Astrocyte (in vitro differentiated cells and primary cell): ENCODE measurements around the gene SPIN2B. TPM values are rescaled to one million over a fixed set of nuclear protein-coding genes. Genes with fewer than 3 reads are reported as not detected.

Experiments used
- DNase-seq: peaks from one replicate; pipeline ENCODE4 v3.0.0-alpha.2; 2010; ENCODE audit warnings: low read depth
- FAIRE-seq: peaks from 2 replicates; lab custom pipeline; 2011; peaks lifted over from hg19 to GRCh38; lab: Jason Lieb, UNC
- H2AFZ ChIP-seq: 2 replicates; pipeline ENCODE4 v1.6.0; 2012; ENCODE audit warnings: low read depth, low read length, inconsistent platforms
- H3K27ac ChIP-seq: 2 replicates; pipeline ENCODE4 v1.5.1; 2011; ENCODE audit warnings: low read depth, low read length, inconsistent platforms
- H3K27me3 ChIP-seq: 2 replicates; pipeline ENCODE4 v1.6.0; 2011; ENCODE audit warnings: low read length, inconsistent platforms; ENCODE audit not compliant: insufficient read depth
- H3K36me3 ChIP-seq: 2 replicates; pipeline ENCODE4 v1.5.1; 2011; ENCODE audit warnings: low read length, inconsistent platforms; ENCODE audit not compliant: insufficient read depth
- H3K4me1 ChIP-seq: 2 replicates; pipeline ENCODE4 v1.5.1; 2011; ENCODE audit warnings: low read length, inconsistent platforms; ENCODE audit not compliant: insufficient read depth
- H3K4me2 ChIP-seq: 2 replicates; pipeline ENCODE4 v1.6.0; 2012; ENCODE audit warnings: low read length, inconsistent platforms
- H3K4me3 ChIP-seq: 2 replicates; pipeline ENCODE4 v1.5.1; 2011; ENCODE audit warnings: low read depth, mild to moderate bottlenecking, low read length, inconsistent platforms; ENCODE audit not compliant: insufficient read depth
- H3K79me2 ChIP-seq: 2 replicates; pipeline ENCODE4 v1.6.0; 2012; ENCODE audit warnings: mild to moderate bottlenecking, low read length, inconsistent platforms; ENCODE audit not compliant: insufficient read depth
- H3K9ac ChIP-seq: 2 replicates; pipeline ENCODE4 v1.6.0; 2012; ENCODE audit warnings: mild to moderate bottlenecking, low read length, inconsistent platforms
- H3K9me3 ChIP-seq: 2 replicates; pipeline ENCODE4 v1.5.1; 2012; ENCODE audit warnings: low read depth, mild to moderate bottlenecking, low read length, inconsistent platforms; ENCODE audit not compliant: insufficient read depth
- H4K20me1 ChIP-seq: 2 replicates; pipeline ENCODE4 v1.6.0; 2012; ENCODE audit warnings: low read length, inconsistent platforms; ENCODE audit not compliant: insufficient read depth
- H3K27ac Mint-ChIP-seq: one replicate; pipeline ENCODE4 v1.8.0; 2021; ENCODE audit warnings: mild to moderate bottlenecking, mixed read lengths; ENCODE audit not compliant: unreplicated experiment
- H3K27me3 Mint-ChIP-seq: one replicate; pipeline ENCODE4 v1.8.0; 2021; ENCODE audit warnings: low read depth, mixed read lengths; ENCODE audit not compliant: unreplicated experiment
- H3K36me3 Mint-ChIP-seq: one replicate; pipeline ENCODE4 v1.8.0; 2021; ENCODE audit warnings: low read depth, mixed read lengths; ENCODE audit not compliant: unreplicated experiment
- H3K4me1 Mint-ChIP-seq: one replicate; pipeline ENCODE4 v1.8.0; 2021; ENCODE audit warnings: low read depth, mixed read lengths; ENCODE audit not compliant: unreplicated experiment
- H3K4me3 Mint-ChIP-seq: one replicate; pipeline ENCODE4 v1.8.0; 2021; ENCODE audit warnings: mild to moderate bottlenecking, moderate library complexity, mixed read lengths; ENCODE audit not compliant: unreplicated experiment
- H3K9me3 Mint-ChIP-seq: one replicate; pipeline ENCODE4 v1.8.0; 2021; ENCODE audit warnings: mild to moderate bottlenecking, mixed read lengths; ENCODE audit not compliant: unreplicated experiment
- EZH2 ChIP-seq: IDR thresholded peaks from 2 replicates; pipeline ENCODE4 v1.6.1; 2012; ENCODE audit warnings: mild to moderate bottlenecking, low read length, inconsistent platforms; ENCODE audit not compliant: insufficient read depth
- total RNA-seq: library from RNA; stranded (reverse); gene quantifications from 2 replicates; pipeline ENCODE4 v1.2.1, GENCODE V29; 2021
- TF ChIP-seq, protein P1 (sequence below): IDR thresholded peaks from 2 replicates; pipeline ENCODE4 v1.5.1; 2011; ENCODE audit warnings: low read depth, mild to moderate bottlenecking, inconsistent platforms, low read length, moderate library complexity; ENCODE audit not compliant: insufficient read depth

Gene SPIN2B
- total RNA-seq, 1 donor from 2014 or later = 13.0 TPM

DNA sequence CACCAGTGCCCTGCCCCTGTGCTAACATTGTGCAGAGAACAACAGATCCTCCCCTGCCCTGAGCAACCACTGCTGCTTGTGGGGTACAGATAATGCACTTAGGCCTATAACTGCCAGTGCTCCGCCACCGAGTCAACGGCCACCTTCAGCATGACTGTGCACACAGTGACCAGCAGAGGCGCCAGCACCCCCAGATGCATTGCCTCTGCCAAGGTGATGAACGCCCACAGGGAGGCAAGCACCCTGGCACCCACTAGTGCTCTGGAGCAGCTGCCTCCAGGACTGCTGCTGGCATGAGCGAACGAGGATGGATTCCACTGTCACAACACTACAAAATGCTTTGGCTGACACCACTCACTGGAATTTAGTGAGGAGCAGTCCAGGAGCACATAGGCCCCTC lies 38.2 kb downstream of the SPIN2B start:
- Mint-ChIP-seq H3K4me3 (no peak overlapping the region), H3K4me1 (no peaks in the 10 kb centered on the region), H3K9me3 (no peaks in the 10 kb centered on the region), H3K27ac (no peak overlapping the region), H3K27me3 (no peaks in the 10 kb centered on the region), H3K36me3 (peaks cover 19% of the 10 kb centered on the region)
- Histone ChIP-seq H4K20me1 (no peaks in the 10 kb centered on the region), H3K4me1 (no peaks in the 10 kb centered on the region), H3K27ac (no peak overlapping the region), H2AFZ (no peak overlapping the region), H3K4me2 (no peak overlapping the region), H3K4me3 (no peak overlapping the region), H3K79me2 (no peaks in the 10 kb centered on the region), H3K36me3 (no peaks in the 10 kb centered on the region), H3K27me3 (no peaks in the 10 kb centered on the region), H3K9ac (no peak overlapping the region), H3K9me3 (no peaks in the 10 kb centered on the region)
- DNase-seq = no peak
- TF ChIP-seq, protein P1, sequence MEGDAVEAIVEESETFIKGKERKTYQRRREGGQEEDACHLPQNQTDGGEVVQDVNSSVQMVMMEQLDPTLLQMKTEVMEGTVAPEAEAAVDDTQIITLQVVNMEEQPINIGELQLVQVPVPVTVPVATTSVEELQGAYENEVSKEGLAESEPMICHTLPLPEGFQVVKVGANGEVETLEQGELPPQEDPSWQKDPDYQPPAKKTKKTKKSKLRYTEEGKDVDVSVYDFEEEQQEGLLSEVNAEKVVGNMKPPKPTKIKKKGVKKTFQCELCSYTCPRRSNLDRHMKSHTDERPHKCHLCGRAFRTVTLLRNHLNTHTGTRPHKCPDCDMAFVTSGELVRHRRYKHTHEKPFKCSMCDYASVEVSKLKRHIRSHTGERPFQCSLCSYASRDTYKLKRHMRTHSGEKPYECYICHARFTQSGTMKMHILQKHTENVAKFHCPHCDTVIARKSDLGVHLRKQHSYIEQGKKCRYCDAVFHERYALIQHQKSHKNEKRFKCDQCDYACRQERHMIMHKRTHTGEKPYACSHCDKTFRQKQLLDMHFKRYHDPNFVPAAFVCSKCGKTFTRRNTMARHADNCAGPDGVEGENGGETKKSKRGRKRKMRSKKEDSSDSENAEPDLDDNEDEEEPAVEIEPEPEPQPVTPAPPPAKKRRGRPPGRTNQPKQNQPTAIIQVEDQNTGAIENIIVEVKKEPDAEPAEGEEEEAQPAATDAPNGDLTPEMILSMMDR = no peak
- no peak for TF ChIP-seq EZH2
- FAIRE-seq = no peak

DNA sequence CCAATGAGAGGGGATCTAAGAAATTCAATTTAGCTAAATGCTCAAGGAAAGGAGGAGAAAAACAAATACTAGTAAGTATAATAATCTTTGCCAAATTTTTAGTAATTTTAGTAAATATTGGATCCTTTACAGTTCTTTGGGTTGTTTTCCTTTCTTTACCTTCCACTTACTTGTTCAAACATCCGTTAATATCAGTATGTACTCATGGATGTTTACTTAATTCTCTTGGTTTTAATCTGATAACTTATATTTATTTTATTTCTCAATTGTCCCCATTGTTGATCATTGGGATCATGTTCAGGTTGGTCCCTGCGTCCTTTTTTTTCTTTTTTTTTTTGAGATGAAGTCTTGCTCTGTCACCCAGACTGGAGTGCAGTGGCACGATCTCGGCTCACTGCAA lies 46.9 kb downstream of the SPIN2B start:
- Histone ChIP-seq H3K4me1 (no peaks in the 10 kb centered on the region), H3K36me3 (no peaks in the 10 kb centered on the region), H3K9ac (no peak overlapping the region), H3K9me3 (no peaks in the 10 kb centered on the region), H3K79me2 (no peaks in the 10 kb centered on the region), H3K27ac (no peak overlapping the region), H2AFZ (no peak overlapping the region), H4K20me1 (no peaks in the 10 kb centered on the region), H3K27me3 (no peaks in the 10 kb centered on the region), H3K4me3 (no peak overlapping the region), H3K4me2 (no peak overlapping the region)
- H3K9me3 Mint-ChIP-seq = no peaks in the 10 kb centered on the region
- no peak for DNase-seq
- FAIRE-seq = no peak
- TF ChIP-seq, protein P1 = no peak
- no peak for TF ChIP-seq EZH2
- no peak overlapping the region for H3K27ac Mint-ChIP-seq
- H3K27me3 Mint-ChIP-seq = no peaks in the 10 kb centered on the region
- H3K4me1 Mint-ChIP-seq = no peaks in the 10 kb centered on the region
- H3K4me3 Mint-ChIP-seq = no peak overlapping the region
- no peaks in the 10 kb centered on the region for H3K36me3 Mint-ChIP-seq

DNA sequence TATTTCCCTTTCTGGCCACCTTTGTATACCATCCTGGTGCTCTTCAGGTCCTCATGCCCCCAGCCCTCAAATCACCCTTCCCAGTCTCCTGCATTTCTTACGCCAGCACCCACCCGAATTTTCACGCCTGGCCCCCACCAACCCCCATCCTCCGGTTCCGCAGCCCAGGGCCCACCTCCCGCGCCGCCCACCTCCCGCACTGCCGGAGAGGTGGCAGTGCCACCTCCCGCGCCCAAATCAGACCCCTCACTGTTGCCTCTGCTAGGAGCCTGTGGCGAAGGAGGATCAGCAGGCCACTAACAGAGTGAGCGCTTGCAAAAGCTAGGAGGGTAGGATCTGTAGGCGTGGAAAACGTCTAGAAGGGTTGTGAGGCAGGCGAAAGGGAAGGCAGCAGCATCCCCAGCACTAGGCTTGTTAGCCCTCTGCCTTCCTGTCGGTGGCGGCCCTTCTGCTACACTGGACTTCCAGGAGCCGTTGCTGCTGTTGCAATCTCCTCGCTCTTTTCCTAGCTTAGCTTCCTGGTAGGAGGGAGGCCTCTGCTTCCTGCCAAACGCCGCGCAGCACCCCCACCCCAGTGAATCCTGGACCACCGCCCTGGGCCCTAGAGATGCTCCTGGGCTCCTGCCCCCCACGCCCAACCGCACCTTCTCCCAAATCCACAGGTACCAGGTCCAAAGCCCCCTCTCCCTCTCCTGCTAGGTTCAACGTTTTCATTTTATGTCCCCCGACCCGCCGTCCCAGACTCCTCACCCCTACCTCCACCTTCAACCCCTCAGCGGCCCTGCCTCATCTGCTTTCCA lies 51.0 kb downstream of the SPIN2B start:
- Mint-ChIP-seq H3K4me3 (no peak overlapping the region), H3K27me3 (no peaks in the 10 kb centered on the region), H3K36me3 (no peaks in the 10 kb centered on the region), H3K4me1 (no peaks in the 10 kb centered on the region), H3K9me3 (peaks cover 4% of the 10 kb centered on the region), H3K27ac (no peak overlapping the region)
- Histone ChIP-seq H3K27ac (no peak overlapping the region), H3K4me1 (no peaks in the 10 kb centered on the region), H4K20me1 (no peaks in the 10 kb centered on the region), H3K9me3 (no peaks in the 10 kb centered on the region), H3K4me3 (no peak overlapping the region), H2AFZ (no peak overlapping the region), H3K4me2 (no peak overlapping the region), H3K9ac (no peak overlapping the region), H3K79me2 (no peaks in the 10 kb centered on the region), H3K27me3 (no peaks in the 10 kb centered on the region), H3K36me3 (no peaks in the 10 kb centered on the region)
- no peak for DNase-seq
- TF ChIP-seq EZH2 = no peak
- TF ChIP-seq, protein P1 = no peak
- FAIRE-seq = no peak
